8988T (cell line): ENCODE results near the gene CMSS1.

Experiments
- DNase-seq: peaks from one replicate; pipeline ENCODE4 v3.0.0; 2011

Gene CMSS1

GRCh38 chr3:100120693-100121092 lies 303.0 kb downstream of the CMSS1 start:
- no peak for DNase-seq

- no peak for DNase-seq
These were observed 304.7 kb downstream of the CMSS1 start for GRCh38 chr3:100122321-100122720.

GRCh38 chr3:100123112-100123511 lies 305.4 kb downstream of the CMSS1 start:
- DNase-seq: no peak

GRCh38 chr3:100124201-100124761 lies 306.6 kb downstream of the CMSS1 start:
- no peak for DNase-seq

GRCh38 chr3:100125161-100125938 lies 307.7 kb downstream of the CMSS1 start:
- no peak for DNase-seq

GRCh38 chr3:100127792-100128191 lies 310.1 kb downstream of the CMSS1 start:
- no peak for DNase-seq

GRCh38 chr3:100128565-100128964 lies 310.9 kb downstream of the CMSS1 start:
- no peak for DNase-seq

- no peak for DNase-seq
These were observed 312.3 kb downstream of the CMSS1 start for GRCh38 chr3:100129941-100130340.

GRCh38 chr3:100131241-100131640 lies 313.6 kb downstream of the CMSS1 start:
- no peak for DNase-seq

- DNase-seq: no peak
These were observed 319.3 kb downstream of the CMSS1 start for GRCh38 chr3:100136921-100137320.

GRCh38 chr3:100140976-100141375 lies 323.3 kb downstream of the CMSS1 start:
- DNase-seq: no peak

- no peak for DNase-seq
These were observed 323.9 kb downstream of the CMSS1 start for GRCh38 chr3:100141586-100141985.

- no peak for DNase-seq
These were observed 326.7 kb downstream of the CMSS1 start for GRCh38 chr3:100144255-100144866.

GRCh38 chr3:100149130-100149529 lies 331.5 kb downstream of the CMSS1 start:
- DNase-seq: no peak

GRCh38 chr3:100149713-100150415 lies 332.2 kb downstream of the CMSS1 start:
- no peak for DNase-seq

- no peak for DNase-seq
These were observed 332.8 kb downstream of the CMSS1 start for GRCh38 chr3:100150473-100150872.

GRCh38 chr3:100151024-100151707 lies 333.5 kb downstream of the CMSS1 start:
- DNase-seq: no peak

- no peak for DNase-seq
These were observed 336.5 kb downstream of the CMSS1 start for GRCh38 chr3:100154171-100154570.

- DNase-seq: no peak
These were observed 337.5 kb downstream of the CMSS1 start for GRCh38 chr3:100155128-100155527.

GRCh38 chr3:100155590-100155989 lies 337.9 kb downstream of the CMSS1 start:
- DNase-seq: no peak

- DNase-seq: no peak
These were observed 340.0 kb downstream of the CMSS1 start for GRCh38 chr3:100157685-100158084.

- DNase-seq: no peak
These were observed 341.3 kb downstream of the CMSS1 start for GRCh38 chr3:100158918-100159330.
